Measurements from ENCODE around the gene FGF9. TPM values are rescaled to one million over a fixed set of nuclear protein-coding genes. Genes with fewer than 3 reads are reported as not detected.
A peak's percentile ranks its signal among the peaks of the same experiment; 100 is the strongest.

Gene FGF9
- total RNA-seq, 1 experiment from 2014 or later = 0.35 TPM

GRCh38 chr13:21691928-21692327 is 21.1 kb downstream of the FGF9 start:
- H3K27me3 Mint-ChIP-seq (ENCODE audit: insufficient read depth, unreplicated experiment) = no peaks in the 10 kb centered on the region
- no peaks in the 10 kb centered on the region for H3K9me3 Mint-ChIP-seq (ENCODE audit: unreplicated experiment)
- ChIA-PET POLR2A (interaction anchor here (0.6 to 0.8 kb wide), 2 partner anchors 9 to 14 kb away, joined by 3 read pairs; no protein-coding TSS in a partner anchor), CTCF (interaction anchor here (0.7 kb wide), 1 partner anchor 401 kb away, joined by 3 read pairs; no protein-coding TSS in a partner anchor)
- DNase-seq (ENCODE audit: unreplicated experiment) = no peak
- H3K36me3 Mint-ChIP-seq (ENCODE audit: insufficient read depth, unreplicated experiment) = no peaks in the 10 kb centered on the region
- no TSS peak for BruUV-seq (replicated peaks)
- no peak for TF ChIP-seq CTCF (IDR thresholded peaks at IDR 0.05; ENCODE audit: unreplicated experiment)
- intact Hi-C loops (cut with micrococcal nuclease) = no loop called here
- H3K4me1 Mint-ChIP-seq (ENCODE audit: insufficient read depth, unreplicated experiment) = peaks cover 5% of the 10 kb centered on the region
- peak overlapping the region; percentile 13 for H3K27ac Mint-ChIP-seq (ENCODE audit: low read depth, unreplicated experiment)
- no peak overlapping the region for H3K4me3 Mint-ChIP-seq (ENCODE audit: unreplicated experiment)

GRCh38 chr13:21694831-21695230 is 24.0 kb downstream of the FGF9 start:
- H3K4me1 Mint-ChIP-seq (ENCODE audit: insufficient read depth, unreplicated experiment) = no peaks in the 10 kb centered on the region
- intact Hi-C loops (cut with micrococcal nuclease) = no loop called here
- TF ChIP-seq CTCF (IDR thresholded peaks at IDR 0.05; ENCODE audit: unreplicated experiment) = no peak
- H3K27ac Mint-ChIP-seq (ENCODE audit: low read depth, unreplicated experiment) = no peak overlapping the region
- no peaks in the 10 kb centered on the region for H3K27me3 Mint-ChIP-seq (ENCODE audit: insufficient read depth, unreplicated experiment)
- H3K36me3 Mint-ChIP-seq (ENCODE audit: insufficient read depth, unreplicated experiment) = no peaks in the 10 kb centered on the region
- ChIA-PET POLR2A (no interaction called here), CTCF (interaction anchor here (0.6 to 1.0 kb wide), 2 partner anchors 15 to 89 kb away, joined by 3 read pairs; no protein-coding TSS in a partner anchor)
- BruUV-seq (replicated peaks) = no TSS peak
- no peak for DNase-seq (ENCODE audit: unreplicated experiment)
- no peaks in the 10 kb centered on the region for H3K9me3 Mint-ChIP-seq (ENCODE audit: unreplicated experiment)
- H3K4me3 Mint-ChIP-seq (ENCODE audit: unreplicated experiment) = no peak overlapping the region

GRCh38 chr13:21695546-21695945 is 24.7 kb downstream of the FGF9 start:
- ChIA-PET POLR2A (no interaction called here), CTCF (interaction anchor here (1.0 kb wide), 1 partner anchor 14 kb away, joined by 3 read pairs; no protein-coding TSS in a partner anchor)
- no peak for TF ChIP-seq CTCF (IDR thresholded peaks at IDR 0.05; ENCODE audit: unreplicated experiment)
- H3K9me3 Mint-ChIP-seq (ENCODE audit: unreplicated experiment) = no peaks in the 10 kb centered on the region
- H3K4me1 Mint-ChIP-seq (ENCODE audit: insufficient read depth, unreplicated experiment) = no peaks in the 10 kb centered on the region
- intact Hi-C loops (cut with micrococcal nuclease) = no loop called here
- no peak overlapping the region for H3K27ac Mint-ChIP-seq (ENCODE audit: low read depth, unreplicated experiment)
- DNase-seq (ENCODE audit: unreplicated experiment) = no peak
- no peaks in the 10 kb centered on the region for H3K27me3 Mint-ChIP-seq (ENCODE audit: insufficient read depth, unreplicated experiment)
- no peaks in the 10 kb centered on the region for H3K36me3 Mint-ChIP-seq (ENCODE audit: insufficient read depth, unreplicated experiment)
- no peak overlapping the region for H3K4me3 Mint-ChIP-seq (ENCODE audit: unreplicated experiment)
- no TSS peak for BruUV-seq (replicated peaks)

- POLR2A ChIA-PET = interaction anchor here (0.9 kb wide), 1 partner anchor 15 kb away, joined by 4 read pairs; no protein-coding TSS in a partner anchor
- BruUV-seq (replicated peaks) = no TSS peak
- Mint-ChIP-seq H3K27me3 (ENCODE audit: insufficient read depth, unreplicated experiment) (no peaks in the 10 kb centered on the region), H3K4me3 (ENCODE audit: unreplicated experiment) (no peak overlapping the region), H3K9me3 (ENCODE audit: unreplicated experiment) (no peaks in the 10 kb centered on the region), H3K4me1 (ENCODE audit: insufficient read depth, unreplicated experiment) (no peaks in the 10 kb centered on the region), H3K36me3 (ENCODE audit: insufficient read depth, unreplicated experiment) (no peaks in the 10 kb centered on the region), H3K27ac (ENCODE audit: low read depth, unreplicated experiment) (no peak overlapping the region)
- no peak for DNase-seq (ENCODE audit: unreplicated experiment)
- intact Hi-C loops (cut with micrococcal nuclease) = no loop called here
- CTCF ChIA-PET = interaction anchor here (0.5 to 0.8 kb wide), 3 partner anchors 71 to 742 kb away, joined by 3 to 5 read pairs (median 4); no protein-coding TSS in a partner anchor
- no peak for TF ChIP-seq CTCF (IDR thresholded peaks at IDR 0.05; ENCODE audit: unreplicated experiment)
These were observed 26.1 kb downstream of the FGF9 start for GRCh38 chr13:21696865-21697448.
